Measurements from ENCODE around the gene CCR5AS.
"Not testable (repeated sequence)": the region's sequence is repeated elsewhere in the genome, so short reads cannot be mapped to it uniquely, and the experiment has no call there.

- TF ChIP-seq CTCF, POLR2AphosphoS5 (IDR thresholded peaks at IDR 0.05): not testable (repeated sequence)
These were observed 19.6 kb upstream of the CCR5AS start for GRCh38 chr3:46426476-46426875.

All from esophagus muscularis mucosa (tissue), 3 donors.